HepG2 (cell line): ENCODE data around the gene NKD1. TPM values are rescaled to one million over a fixed set of nuclear protein-coding genes. Genes with fewer than 3 reads are reported as not detected.

Experiments
- ATAC-seq: fragments of 200-7000 bp; cut with Tn5 transposase; 3 replicates; pipeline ENCODE4 v1.9.1; 2020; ENCODE audit warnings: mild to moderate bottlenecking, moderate library complexity
- BruUV-seq: library from RNA; stranded (reverse); fragments of 400-500 nt; replicated peaks from 2 replicates; lab custom pipeline; 2021; lab: Mats Ljungman, UMichigan
- CTCF ChIA-PET: fragments of 300-600 bp; formaldehyde crosslinking; extraction: SDS; loops from one replicate; lab custom pipeline; 2021; ENCODE audit warnings: low total read pairs, inconsistent platforms, low intra/inter-chr PET ratio; lab: Yijun Ruan, JAX
- POLR2A ChIA-PET: fragments of 350-600 bp; sonication (Branson Sonifier 250); formaldehyde crosslinking; loops from one replicate; lab custom pipeline; 2020; ENCODE audit warnings: antibody characterized with exemption, inconsistent platforms; lab: Yijun Ruan, JAX
- DNase-seq: peaks from one replicate; pipeline ENCODE4 v3.0.0-alpha.2; 2015; ENCODE audit warnings: low spot score
- FAIRE-seq: peaks from 3 replicates; lab custom pipeline; 2011; peaks lifted over from hg19 to GRCh38; lab: Jason Lieb, UNC
- H2AFZ ChIP-seq: one replicate; pipeline ENCODE4 v1.6.1; 2011; ENCODE audit warnings: low read length, inconsistent platforms
- H3K27ac ChIP-seq: fragments of 300-600 bp; 3 replicates; pipeline ENCODE4 v1.8.0; 2011; ENCODE audit warnings: mixed run types, mild to moderate bottlenecking, mixed read lengths, low read length, inconsistent platforms; ENCODE audit not compliant: insufficient read depth; ENCODE audit errors: extremely low read length
- H3K27me3 ChIP-seq, 2 experiments: fragments of 200-600 bp in 1 of 2; 2 replicates in 1 of 2; 3 replicates in 1 of 2; pipeline versions ENCODE4 v1.6.0 to v1.8.0; 2011; ENCODE audit warnings: low read length in 2 of 2, mild to moderate bottlenecking in 2 of 2, moderate library complexity in 2 of 2, inconsistent platforms in 1 of 2; ENCODE audit not compliant: insufficient read depth in 2 of 2, control insufficient read depth in 1 of 2
- H3K36me3 ChIP-seq, 2 experiments: fragments of 200-600 bp in 1 of 2; replicated peaks in 1 of 2; 2 replicates in 1 of 2; 3 replicates in 1 of 2; pipeline versions ENCODE4 v1.5.1 to v1.8.0; 2011; ENCODE audit warnings: low read length in 2 of 2, inconsistent platforms in 1 of 2; ENCODE audit not compliant: insufficient read depth in 2 of 2, control insufficient read depth in 1 of 2
- H3K4me1 ChIP-seq: 2 replicates; pipeline ENCODE4 v1.5.1; 2012; ENCODE audit warnings: low read length, inconsistent platforms; ENCODE audit not compliant: insufficient read depth
- H3K4me2 ChIP-seq: 2 replicates; pipeline ENCODE4 v1.6.0; 2011; ENCODE audit warnings: low read depth, low read length, inconsistent platforms
- H3K4me3 ChIP-seq, 3 experiments: fragments of 200-600 bp in 1 of 3; sonication (generic), shearing (Covaris generic) in 1 of 3; replicated peaks in 1 of 3; 2 replicates each; pipeline ENCODE4 v1.5.1; 2011 to 2016; ENCODE audit warnings: low read length in 3 of 3, inconsistent platforms in 2 of 3, low read depth in 2 of 3, mild to moderate bottlenecking in 2 of 3, control low read depth in 1 of 3, mixed read lengths in 1 of 3; ENCODE audit not compliant: insufficient read depth in 1 of 3
- H3K79me2 ChIP-seq: one replicate; pipeline ENCODE4 v1.6.1; 2011; ENCODE audit warnings: low read length, inconsistent platforms; ENCODE audit not compliant: insufficient read depth
- H3K9ac ChIP-seq: 2 replicates; pipeline ENCODE4 v1.6.0; 2011; ENCODE audit warnings: mild to moderate bottlenecking, low read depth, low read length, inconsistent platforms; ENCODE audit not compliant: insufficient read depth
- H3K9me3 ChIP-seq: 2 replicates; pipeline ENCODE4 v1.5.1; 2012; ENCODE audit warnings: mild to moderate bottlenecking, low read length
- H4K20me1 ChIP-seq: 2 replicates; pipeline ENCODE4 v1.6.0; 2011; ENCODE audit warnings: inconsistent platforms, mild to moderate bottlenecking, low read length, moderate library complexity; ENCODE audit not compliant: insufficient read depth
- CERS6 ChIP-seq: sonication (generic); formaldehyde crosslinking; IDR thresholded peaks from 2 replicates; pipeline ENCODE4 v1.5.0; 2020; ENCODE audit warnings: missing genetic modification reagents
- GATA4 ChIP-seq: sonication (generic); IDR thresholded peaks from 2 replicates; pipeline ENCODE4 v1.6.1; 2016; ENCODE audit warnings: antibody characterized with exemption, low read depth, borderline replicate concordance
- KAT7 ChIP-seq: IDR thresholded peaks from 2 replicates; pipeline ENCODE4 v1.6.1; 2018; ENCODE audit warnings: borderline replicate concordance, missing compliant biosample characterization
- KDM3A ChIP-seq: IDR thresholded peaks from 2 replicates; pipeline ENCODE4 v1.6.1; 2018; ENCODE audit warnings: low read depth, missing compliant biosample characterization
- RXRA ChIP-seq: sonication (generic); formaldehyde crosslinking; IDR thresholded peaks from 2 replicates; pipeline ENCODE4 v1.5.1; 2020; ENCODE audit warnings: missing genetic modification reagents
- SCMH1 ChIP-seq: sonication (generic); formaldehyde crosslinking; IDR thresholded peaks from 2 replicates; pipeline ENCODE4 v1.9.0; 2021; ENCODE audit warnings: missing genetic modification reagents, mild to moderate bottlenecking, borderline replicate concordance
- SP4 ChIP-seq: sonication (generic); formaldehyde crosslinking; IDR thresholded peaks from 2 replicates; pipeline ENCODE4 v1.8.1; 2023; ENCODE audit warnings: mild to moderate bottlenecking, missing genetic modification reagents
- TRAFD1 ChIP-seq: sonication (generic); formaldehyde crosslinking; IDR thresholded peaks from 2 replicates; pipeline ENCODE4 v1.5.1; 2020; ENCODE audit warnings: missing genetic modification reagents, mild to moderate bottlenecking, borderline replicate concordance
- ZNF138 ChIP-seq: sonication (generic); formaldehyde crosslinking; IDR thresholded peaks from 2 replicates; pipeline ENCODE4 v1.5.0; 2020; ENCODE audit warnings: mild to moderate bottlenecking, low read depth, missing genetic modification reagents
- ZNF709 ChIP-seq: sonication (generic); formaldehyde crosslinking; IDR thresholded peaks from 2 replicates; pipeline ENCODE4 v1.5.0; 2020; ENCODE audit warnings: mild to moderate bottlenecking, missing genetic modification reagents
- in situ Hi-C: cut with HindIII; loops from 2 replicates; pipeline ENCODE4 v1.10.0; 2017; ENCODE audit warnings: low pct_unique_long_range_greater_than_20kb; ENCODE audit not compliant: extremely low pct_ligation_motif_present
- intact Hi-C: fragments of 100-400 bp; cut with micrococcal nuclease; formaldehyde crosslinking; loops from one replicate; pipeline ENCODE4 v1.10.0; 2022; ENCODE audit not compliant: unreplicated experiment
- polyA plus RNA-seq, 8 experiments: library from polyadenylated mRNA; depleted of rRNA in 3 of 8; stranded (reverse) in 7 of 8; unstranded in 1 of 8; fragments of >200 nt; fragmentation: Illumina TruSeq in 4 of 8; extraction: Trizol in 4 of 8; gene quantifications; 2 replicates each; pipeline versions ENCODE4 v1.2.1 to v1.2.3, GENCODE V29; 2011 to 2016; ENCODE audit warnings: low read depth in 4 of 8, missing spikeins in 1 of 8, mixed read lengths in 1 of 8; ENCODE audit not compliant: insufficient read depth in 1 of 8
- total RNA-seq, 5 experiments: library from RNA; depleted of rRNA; stranded (reverse); fragments of >200 nt; fragmentation: Illumina TruSeq; extraction: Trizol; gene quantifications; 2 replicates each; pipeline ENCODE4 v1.2.3, GENCODE V29; 2016; ENCODE audit warnings: low read depth in 1 of 5
- TF ChIP-seq, protein P1 (sequence below): IDR thresholded peaks from 2 replicates; pipeline ENCODE4 v1.6.1; 2016; ENCODE audit warnings: missing compliant biosample characterization, missing genetic modification reagents, borderline replicate concordance
- TF ChIP-seq, protein P2 (sequence below): IDR thresholded peaks from 2 replicates; pipeline ENCODE4 v1.6.1; 2012; ENCODE audit warnings: low read length, improper control_type of control experiment

NKD1 gene
- total and polyA plus RNA-seq, 2 of the 13 experiments (the other 11 are each of a cell fraction or from before 2014, with no cell fraction given) = 70.4 to 121 TPM

- TF ChIP-seq, protein P1, sequence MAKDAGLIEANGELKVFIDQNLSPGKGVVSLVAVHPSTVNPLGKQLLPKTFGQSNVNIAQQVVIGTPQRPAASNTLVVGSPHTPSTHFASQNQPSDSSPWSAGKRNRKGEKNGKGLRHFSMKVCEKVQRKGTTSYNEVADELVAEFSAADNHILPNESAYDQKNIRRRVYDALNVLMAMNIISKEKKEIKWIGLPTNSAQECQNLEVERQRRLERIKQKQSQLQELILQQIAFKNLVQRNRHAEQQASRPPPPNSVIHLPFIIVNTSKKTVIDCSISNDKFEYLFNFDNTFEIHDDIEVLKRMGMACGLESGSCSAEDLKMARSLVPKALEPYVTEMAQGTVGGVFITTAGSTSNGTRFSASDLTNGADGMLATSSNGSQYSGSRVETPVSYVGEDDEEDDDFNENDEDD (CRISPR knock-in tag) = no peak
- no peak for TF ChIP-seq RXRA (CRISPR knock-in tag)
- TF ChIP-seq GATA4 = no peak
- no peak for TF ChIP-seq SP4 (CRISPR knock-in tag)
- no peak for TF ChIP-seq SCMH1
- TF ChIP-seq, protein P2, sequence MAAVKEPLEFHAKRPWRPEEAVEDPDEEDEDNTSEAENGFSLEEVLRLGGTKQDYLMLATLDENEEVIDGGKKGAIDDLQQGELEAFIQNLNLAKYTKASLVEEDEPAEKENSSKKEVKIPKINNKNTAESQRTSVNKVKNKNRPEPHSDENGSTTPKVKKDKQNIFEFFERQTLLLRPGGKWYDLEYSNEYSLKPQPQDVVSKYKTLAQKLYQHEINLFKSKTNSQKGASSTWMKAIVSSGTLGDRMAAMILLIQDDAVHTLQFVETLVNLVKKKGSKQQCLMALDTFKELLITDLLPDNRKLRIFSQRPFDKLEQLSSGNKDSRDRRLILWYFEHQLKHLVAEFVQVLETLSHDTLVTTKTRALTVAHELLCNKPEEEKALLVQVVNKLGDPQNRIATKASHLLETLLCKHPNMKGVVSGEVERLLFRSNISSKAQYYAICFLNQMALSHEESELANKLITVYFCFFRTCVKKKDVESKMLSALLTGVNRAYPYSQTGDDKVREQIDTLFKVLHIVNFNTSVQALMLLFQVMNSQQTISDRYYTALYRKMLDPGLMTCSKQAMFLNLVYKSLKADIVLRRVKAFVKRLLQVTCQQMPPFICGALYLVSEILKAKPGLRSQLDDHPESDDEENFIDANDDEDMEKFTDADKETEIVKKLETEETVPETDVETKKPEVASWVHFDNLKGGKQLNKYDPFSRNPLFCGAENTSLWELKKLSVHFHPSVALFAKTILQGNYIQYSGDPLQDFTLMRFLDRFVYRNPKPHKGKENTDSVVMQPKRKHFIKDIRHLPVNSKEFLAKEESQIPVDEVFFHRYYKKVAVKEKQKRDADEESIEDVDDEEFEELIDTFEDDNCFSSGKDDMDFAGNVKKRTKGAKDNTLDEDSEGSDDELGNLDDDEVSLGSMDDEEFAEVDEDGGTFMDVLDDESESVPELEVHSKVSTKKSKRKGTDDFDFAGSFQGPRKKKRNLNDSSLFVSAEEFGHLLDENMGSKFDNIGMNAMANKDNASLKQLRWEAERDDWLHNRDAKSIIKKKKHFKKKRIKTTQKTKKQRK = no peak
Measured at GRCh38 chr16:50528820-50529219, 19.4 kb upstream of the NKD1 start (continued).

DNA sequence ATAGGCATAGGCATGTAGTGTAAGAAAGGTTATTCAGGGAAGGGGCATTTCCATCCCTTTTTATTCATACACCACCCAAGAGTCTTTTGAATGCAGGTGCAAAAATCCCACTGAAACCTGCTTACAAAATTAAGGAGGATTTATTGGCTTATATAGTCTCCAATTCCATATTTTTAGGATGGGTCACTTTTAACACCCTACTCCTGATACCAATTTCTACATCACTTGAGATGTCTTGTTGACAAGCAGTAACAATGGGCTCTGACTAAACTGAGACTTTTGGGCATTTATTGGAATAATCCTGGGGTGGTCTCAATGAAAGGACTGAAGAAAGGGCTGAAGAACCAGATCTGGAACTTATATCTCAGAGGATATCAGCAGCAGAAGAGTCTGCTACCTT is 18.9 kb upstream of the NKD1 start:
- Histone ChIP-seq H3K4me2 (no peak overlapping the region), H3K4me1 (peaks cover 63% of the 10 kb centered on the region), H3K9me3 (peaks cover 19% of the 10 kb centered on the region), H3K27ac (no peak overlapping the region), H4K20me1 (no peaks in the 10 kb centered on the region), H2AFZ (no peak overlapping the region), H3K79me2 (peaks cover 2% of the 10 kb centered on the region), H3K27me3 (no peaks in the 10 kb centered on the region), H3K9ac (no peak overlapping the region), H3K4me3 (no peak overlapping the region), H3K36me3 (peaks cover 18 to 22% of the 10 kb centered on the region in 2 experiments)
- no TSS peak for BruUV-seq
- FAIRE-seq (no peak), ATAC-seq (no peak), DNase-seq (no peak)
- CTCF ChIA-PET = no interaction called here
- POLR2A ChIA-PET = interaction anchor here (1.1 to 4.9 kb wide), 4 partner anchors 10 to 23 kb away, joined by 5 to 68 read pairs (median 30); partner anchors contain the start of gene NKD1
- intact Hi-C loops (no loop called here), in situ Hi-C loops (no loop called here)
- TF ChIP-seq KDM3A = no peak
- TF ChIP-seq KAT7 (CRISPR knock-in tag) = no peak
- no peak for TF ChIP-seq ZNF138 (CRISPR knock-in tag)
- no peak for TF ChIP-seq CERS6
- TF ChIP-seq TRAFD1 = no peak
- TF ChIP-seq ZNF709 (CRISPR knock-in tag) = no peak
